ENCODE measurements around the gene CTAGE4.
"Not testable (repeated sequence)": the region's sequence is repeated elsewhere in the genome, so short reads cannot be mapped to it uniquely, and the experiment has no call there.

CTAGE4 gene

DNA sequence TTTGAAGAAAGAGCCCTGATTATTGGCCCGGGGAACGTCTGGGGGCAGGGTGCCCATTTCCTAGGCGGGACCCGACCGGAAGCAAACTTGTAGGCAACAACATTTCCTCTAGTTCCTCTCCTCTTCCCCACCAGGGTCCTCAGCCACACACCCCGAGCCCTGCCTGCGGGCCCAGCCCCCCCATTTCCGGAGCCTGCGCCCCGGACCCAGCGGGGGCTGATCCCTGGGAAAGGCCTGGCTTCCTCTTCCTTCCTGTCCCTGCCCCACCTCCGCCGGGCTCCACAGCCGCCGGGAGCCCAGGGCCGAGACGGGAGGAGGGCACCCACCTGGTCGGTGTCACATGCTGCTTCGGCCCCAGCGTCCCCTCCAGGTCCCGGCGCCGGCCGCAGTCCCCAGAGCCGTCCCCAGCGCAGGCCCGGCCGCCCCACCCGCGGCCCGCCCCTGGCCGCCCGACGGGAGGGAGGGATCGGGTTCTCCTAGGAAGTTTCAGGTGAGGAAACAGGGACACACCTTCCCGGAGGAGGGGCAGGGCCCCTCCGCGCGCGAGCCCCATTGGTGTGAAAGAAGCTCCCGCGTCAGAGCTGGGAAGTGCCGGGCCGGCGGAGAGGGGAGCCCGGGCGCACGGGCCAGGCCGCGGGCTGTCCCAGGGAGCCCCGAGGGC lies 12.1 kb downstream of the CTAGE4 start, which contains the start of gene ARHGEF35:
Gene ARHGEF35, minus strand, starts transcription at position 622 of the 661 bp plus-strand sequence. CDS start 7,450 bp downstream, outside the sequence.
- not testable (repeated sequence) for H3K36me3 ChIP-seq; H3K27me3 ChIP-seq; H3K4me3 ChIP-seq (ENCODE audit: low read depth in 1 of 2, low read length in 1 of 2); H3K4me1 ChIP-seq (ENCODE audit: control insufficient read depth in 1 of 2, insufficient read depth in 1 of 2, low read depth in 1 of 2, low read length in 1 of 2); H3K9me3 ChIP-seq; H3K27ac ChIP-seq

DNA sequence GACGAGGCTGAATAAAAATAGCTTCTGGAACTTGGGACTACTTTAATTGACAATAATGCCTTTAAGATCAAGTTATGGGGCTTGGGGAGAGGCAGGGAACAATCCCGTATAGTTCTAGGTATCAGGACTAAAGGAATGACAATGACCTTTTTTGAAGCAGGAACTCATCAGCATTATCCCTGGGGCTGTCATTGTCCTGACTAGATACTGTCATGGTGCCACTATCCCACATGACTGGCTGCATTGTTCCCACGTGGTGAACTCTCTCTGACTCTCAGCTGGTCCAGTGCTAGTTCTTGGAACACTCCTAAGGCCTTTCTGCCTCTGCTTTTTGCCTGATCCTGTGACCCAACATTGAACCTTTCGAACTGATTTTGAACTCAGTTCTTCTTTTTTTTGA lies 15.7 kb downstream of the CTAGE4 start:
- not testable (repeated sequence) for H3K4me1 ChIP-seq (ENCODE audit: control insufficient read depth in 1 of 2, insufficient read depth in 1 of 2, low read depth in 1 of 2, low read length in 1 of 2); H3K27me3 ChIP-seq; H3K4me3 ChIP-seq (ENCODE audit: low read depth in 1 of 2, low read length in 1 of 2); H3K27ac ChIP-seq; H3K36me3 ChIP-seq; H3K9me3 ChIP-seq

DNA sequence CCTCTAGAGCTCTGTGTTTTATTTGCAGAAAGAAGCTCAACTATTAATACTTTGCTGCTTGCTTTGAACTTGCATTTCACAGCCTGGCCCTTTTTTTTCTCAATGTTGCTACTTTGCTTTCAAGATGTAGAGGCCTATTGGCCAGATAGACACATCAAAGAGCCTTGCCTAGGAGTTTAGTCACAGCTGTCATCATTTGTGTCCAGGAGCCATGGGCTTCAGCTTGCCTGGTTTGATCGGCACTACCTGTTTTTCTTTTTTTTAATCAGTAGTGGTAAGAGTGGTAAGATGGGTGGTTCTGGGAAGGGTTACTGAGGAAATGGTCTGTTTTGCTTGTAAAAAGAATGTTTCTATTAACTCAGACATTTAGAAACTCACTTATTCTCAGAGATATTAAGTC lies 18.7 kb downstream of the CTAGE4 start:
- not testable (repeated sequence) for H3K4me1 ChIP-seq (ENCODE audit: control insufficient read depth in 1 of 2, insufficient read depth in 1 of 2, low read depth in 1 of 2, low read length in 1 of 2); H3K27me3 ChIP-seq; H3K36me3 ChIP-seq; H3K27ac ChIP-seq; H3K4me3 ChIP-seq (ENCODE audit: low read depth in 1 of 2, low read length in 1 of 2); H3K9me3 ChIP-seq

GRCh38 chr7:144203086-144203485 lies 19.8 kb downstream of the CTAGE4 start:
- H3K9me3 ChIP-seq; H3K27me3 ChIP-seq; H3K4me1 ChIP-seq (ENCODE audit: control insufficient read depth in 1 of 2, insufficient read depth in 1 of 2, low read depth in 1 of 2, low read length in 1 of 2); H3K4me3 ChIP-seq (ENCODE audit: low read depth in 1 of 2, low read length in 1 of 2); H3K36me3 ChIP-seq; H3K27ac ChIP-seq: not testable (repeated sequence)

DNA sequence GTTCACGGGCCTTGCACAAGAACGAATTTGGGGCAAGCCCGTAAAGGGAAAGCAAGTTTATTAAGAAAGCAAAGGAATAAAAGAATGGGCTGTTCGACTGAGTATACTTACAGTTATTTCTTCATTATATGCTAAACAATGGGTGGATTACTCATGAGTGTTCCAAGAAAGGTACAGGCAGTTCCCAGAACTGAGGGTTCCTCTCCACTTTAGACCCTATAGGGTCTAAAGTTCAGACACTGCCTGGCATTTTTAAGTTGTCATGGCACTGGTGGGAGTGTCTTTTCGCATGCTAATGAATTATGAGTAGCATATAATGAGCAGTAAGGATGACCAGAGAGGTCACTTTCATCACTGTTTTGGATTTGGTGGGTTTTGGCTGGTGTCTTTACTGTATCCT lies 22.0 kb downstream of the CTAGE4 start:
- H3K36me3 ChIP-seq; H3K4me3 ChIP-seq (ENCODE audit: low read depth in 1 of 2, low read length in 1 of 2); H3K27me3 ChIP-seq; H3K27ac ChIP-seq; H3K4me1 ChIP-seq (ENCODE audit: control insufficient read depth in 1 of 2, insufficient read depth in 1 of 2, low read depth in 1 of 2, low read length in 1 of 2); H3K9me3 ChIP-seq: not testable (repeated sequence)

DNA sequence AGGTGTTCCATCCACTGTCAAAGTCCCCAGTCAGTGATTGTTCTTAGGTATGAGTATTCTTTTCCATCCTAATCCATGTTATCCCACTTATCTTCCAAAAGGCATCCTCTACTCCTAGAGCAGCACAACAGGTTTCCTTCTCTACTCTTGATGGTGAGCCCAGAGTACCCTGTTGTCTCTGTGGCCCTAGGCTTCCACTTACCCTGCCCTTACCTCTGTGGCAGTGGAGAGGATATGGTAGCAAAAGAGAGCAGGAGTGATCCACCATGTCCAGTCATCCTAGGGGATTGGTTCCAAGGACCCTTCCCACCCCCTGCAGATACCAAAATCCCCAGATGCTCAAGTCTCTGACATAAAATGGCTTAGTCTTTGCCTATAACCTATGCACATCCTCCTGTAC lies 33.9 kb downstream of the CTAGE4 start:
- H3K27ac ChIP-seq; H3K36me3 ChIP-seq; H3K9me3 ChIP-seq; H3K4me3 ChIP-seq (ENCODE audit: low read depth in 1 of 2, low read length in 1 of 2); H3K4me1 ChIP-seq (ENCODE audit: control insufficient read depth in 1 of 2, insufficient read depth in 1 of 2, low read depth in 1 of 2, low read length in 1 of 2); H3K27me3 ChIP-seq: not testable (repeated sequence)

DNA sequence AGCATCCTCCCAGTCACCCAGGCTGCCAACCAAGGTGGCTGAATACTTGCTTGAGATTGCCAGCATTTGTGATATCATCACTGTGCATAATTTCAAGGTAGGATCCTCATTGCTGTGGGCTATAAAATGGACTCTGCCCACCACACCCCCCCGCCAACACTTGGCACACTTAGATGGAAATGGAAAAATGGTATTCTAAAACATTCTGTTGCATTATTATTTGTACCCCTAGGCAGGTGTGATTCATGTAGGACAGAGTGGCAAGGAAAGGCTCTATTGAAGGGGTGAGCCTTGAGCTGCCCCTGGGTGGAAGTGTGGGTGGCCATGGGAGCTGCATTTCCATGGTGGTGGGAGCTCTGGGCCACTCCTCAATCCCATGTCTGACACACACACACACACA lies 35.3 kb downstream of the CTAGE4 start:
- H3K27me3 ChIP-seq; H3K4me1 ChIP-seq (ENCODE audit: control insufficient read depth in 1 of 2, insufficient read depth in 1 of 2, low read depth in 1 of 2, low read length in 1 of 2); H3K9me3 ChIP-seq: not testable (repeated sequence)

GRCh38 chr7:144219149-144219548 lies 35.9 kb downstream of the CTAGE4 start:
- H3K36me3 ChIP-seq; H3K4me1 ChIP-seq (ENCODE audit: control insufficient read depth in 1 of 2, insufficient read depth in 1 of 2, low read depth in 1 of 2, low read length in 1 of 2); H3K4me3 ChIP-seq (ENCODE audit: low read depth in 1 of 2, low read length in 1 of 2); H3K27me3 ChIP-seq; H3K9me3 ChIP-seq; H3K27ac ChIP-seq: not testable (repeated sequence)

More for the DNA sequence above, 35.3 kb downstream of the CTAGE4 start:
- not testable (repeated sequence) for H3K36me3 ChIP-seq; H3K27ac ChIP-seq; H3K4me3 ChIP-seq (ENCODE audit: low read depth in 1 of 2, low read length in 1 of 2)

DNA sequence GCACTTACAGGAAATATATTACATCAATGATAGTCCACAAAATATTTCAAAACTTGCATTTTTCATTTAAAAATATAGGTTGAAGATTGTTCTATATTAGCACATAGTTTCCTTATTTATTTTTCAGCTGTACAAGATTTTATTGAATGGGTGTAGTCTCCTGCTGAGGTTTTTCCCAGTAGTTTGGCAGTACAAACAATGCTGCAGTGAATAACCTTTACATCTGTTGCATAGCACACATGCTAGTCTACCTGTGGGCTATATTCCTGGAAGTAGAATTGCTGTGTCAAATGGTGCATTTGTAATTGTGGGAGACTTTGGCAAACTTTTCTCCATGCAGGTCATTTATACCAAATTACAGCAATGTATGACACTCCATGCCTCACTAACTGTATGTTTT lies 37.3 kb downstream of the CTAGE4 start:
- H3K27me3 ChIP-seq; H3K9me3 ChIP-seq; H3K36me3 ChIP-seq; H3K4me1 ChIP-seq (ENCODE audit: control insufficient read depth in 1 of 2, insufficient read depth in 1 of 2, low read depth in 1 of 2, low read length in 1 of 2); H3K4me3 ChIP-seq (ENCODE audit: low read depth in 1 of 2, low read length in 1 of 2); H3K27ac ChIP-seq: not testable (repeated sequence)

GRCh38 chr7:144223675-144224074 lies 40.4 kb downstream of the CTAGE4 start:
- H3K27me3 ChIP-seq; H3K36me3 ChIP-seq; H3K4me3 ChIP-seq (ENCODE audit: low read depth in 1 of 2, low read length in 1 of 2); H3K9me3 ChIP-seq; H3K27ac ChIP-seq; H3K4me1 ChIP-seq (ENCODE audit: control insufficient read depth in 1 of 2, insufficient read depth in 1 of 2, low read depth in 1 of 2, low read length in 1 of 2): not testable (repeated sequence)

GRCh38 chr7:144226866-144227265 lies 43.6 kb downstream of the CTAGE4 start:
- H3K4me1 ChIP-seq (ENCODE audit: control insufficient read depth in 1 of 2, insufficient read depth in 1 of 2, low read depth in 1 of 2, low read length in 1 of 2); H3K36me3 ChIP-seq; H3K4me3 ChIP-seq (ENCODE audit: low read depth in 1 of 2, low read length in 1 of 2); H3K9me3 ChIP-seq; H3K27ac ChIP-seq; H3K27me3 ChIP-seq: not testable (repeated sequence)

GRCh38 chr7:144228810-144229209 lies 45.5 kb downstream of the CTAGE4 start:
- not testable (repeated sequence) for H3K27ac ChIP-seq; H3K4me1 ChIP-seq (ENCODE audit: control insufficient read depth in 1 of 2, insufficient read depth in 1 of 2, low read depth in 1 of 2, low read length in 1 of 2); H3K36me3 ChIP-seq; H3K9me3 ChIP-seq; H3K27me3 ChIP-seq; H3K4me3 ChIP-seq (ENCODE audit: low read depth in 1 of 2, low read length in 1 of 2)

- not testable (repeated sequence) for H3K4me3 ChIP-seq (ENCODE audit: low read depth in 1 of 2, low read length in 1 of 2); H3K27ac ChIP-seq; H3K36me3 ChIP-seq; H3K9me3 ChIP-seq; H3K4me1 ChIP-seq (ENCODE audit: control insufficient read depth in 1 of 2, insufficient read depth in 1 of 2, low read depth in 1 of 2, low read length in 1 of 2); H3K27me3 ChIP-seq
Measured at GRCh38 chr7:144231027-144231426, 47.8 kb downstream of the CTAGE4 start.

- not testable (repeated sequence) for H3K36me3 ChIP-seq; H3K27ac ChIP-seq; H3K9me3 ChIP-seq; H3K4me1 ChIP-seq (ENCODE audit: control insufficient read depth in 1 of 2, insufficient read depth in 1 of 2, low read depth in 1 of 2, low read length in 1 of 2); H3K27me3 ChIP-seq; H3K4me3 ChIP-seq (ENCODE audit: low read depth in 1 of 2, low read length in 1 of 2)
Measured at GRCh38 chr7:144233039-144233438, 49.8 kb downstream of the CTAGE4 start.
